HG02970 (cell line): Measurements from ENCODE around the gene CUBN.
A peak's percentile ranks its signal among the peaks of the same experiment; 100 is the strongest.

Source experiments
- ATAC-seq: cut with Tn5 transposase; IDR thresholded peaks from one replicate; pipeline ENCODE4 v1.9.1; 2021; ENCODE audit warnings: mild to moderate bottlenecking, moderate library complexity, moderate number of reproducible peaks; ENCODE audit not compliant: unreplicated experiment, low FRiP score

CUBN gene

DNA sequence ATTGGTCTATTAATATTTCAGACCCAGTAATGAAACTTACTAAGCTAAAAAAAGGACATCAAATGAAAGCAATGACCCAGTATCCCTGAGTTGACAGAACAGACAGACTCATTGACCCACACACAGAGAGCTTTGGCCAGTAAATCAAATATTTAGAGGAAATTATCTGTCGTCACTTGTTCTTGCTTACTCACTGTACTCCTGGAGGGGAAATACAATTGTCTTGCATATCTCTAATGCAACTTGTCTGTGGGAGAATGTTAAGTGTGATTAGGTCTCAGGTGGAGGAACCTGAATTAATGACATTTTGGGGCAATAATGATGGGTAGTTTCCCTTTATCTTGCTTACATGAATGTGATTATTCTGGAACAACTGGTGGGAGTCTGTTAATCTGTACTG lies 80.4 kb downstream of the CUBN start:
- ATAC-seq = no peak

DNA sequence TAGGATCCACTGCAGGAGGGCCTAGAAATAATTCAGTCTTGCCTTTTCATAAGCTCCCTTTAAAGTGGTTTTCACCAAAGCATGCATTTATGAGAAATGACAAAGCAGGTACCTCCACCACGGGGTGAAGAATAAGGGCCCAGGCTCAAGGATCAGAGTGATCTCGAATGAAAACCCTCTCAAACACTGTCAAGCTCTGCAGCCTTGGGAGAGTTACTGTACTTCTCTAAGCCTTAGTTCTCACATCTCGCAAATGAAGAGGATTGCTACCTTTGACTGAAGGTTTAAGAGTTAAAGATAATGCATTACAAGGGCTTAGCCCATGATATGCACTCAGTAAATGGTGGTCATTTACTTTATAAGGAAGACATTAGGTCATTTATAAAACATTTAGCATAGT lies 81.7 kb downstream of the CUBN start:
- no peak for ATAC-seq

DNA sequence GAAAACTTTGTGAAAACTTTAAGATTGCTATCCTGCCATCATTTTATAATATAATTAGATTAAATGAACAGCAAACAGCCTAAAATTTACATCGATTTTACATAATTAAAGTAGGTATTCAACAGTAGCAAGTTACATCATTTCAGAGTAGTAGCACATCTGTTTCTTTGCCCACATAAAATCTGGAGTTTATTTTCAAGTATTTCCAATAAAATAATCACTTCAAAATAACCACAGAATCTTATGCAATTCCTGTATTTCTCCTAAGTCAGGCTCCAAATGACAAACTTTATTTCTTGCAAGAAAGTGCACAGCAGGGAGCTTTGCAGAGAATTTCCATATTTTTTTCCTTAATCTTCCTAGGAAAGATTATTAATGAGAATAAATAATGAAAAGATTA lies 82.6 kb downstream of the CUBN start:
- ATAC-seq = no peak

DNA sequence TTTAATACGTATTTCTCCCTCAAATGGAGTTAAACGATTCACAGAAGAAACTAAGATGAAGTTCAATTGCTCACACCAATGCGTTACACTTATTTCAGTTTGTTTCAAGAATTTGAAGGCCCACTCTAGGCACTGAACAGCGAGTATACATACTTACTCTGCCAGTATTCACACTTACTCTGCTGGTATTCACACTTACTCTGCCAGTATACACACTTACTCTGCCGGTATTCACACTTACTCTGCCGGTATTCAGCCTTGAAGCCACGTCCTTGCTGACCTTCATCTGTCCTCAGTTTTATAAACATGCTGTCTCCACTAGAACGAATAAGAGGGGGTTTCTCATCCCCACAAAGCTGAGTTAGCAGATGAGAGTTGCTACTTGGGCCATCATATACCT lies 86.0 kb downstream of the CUBN start:
- no peak for ATAC-seq

DNA sequence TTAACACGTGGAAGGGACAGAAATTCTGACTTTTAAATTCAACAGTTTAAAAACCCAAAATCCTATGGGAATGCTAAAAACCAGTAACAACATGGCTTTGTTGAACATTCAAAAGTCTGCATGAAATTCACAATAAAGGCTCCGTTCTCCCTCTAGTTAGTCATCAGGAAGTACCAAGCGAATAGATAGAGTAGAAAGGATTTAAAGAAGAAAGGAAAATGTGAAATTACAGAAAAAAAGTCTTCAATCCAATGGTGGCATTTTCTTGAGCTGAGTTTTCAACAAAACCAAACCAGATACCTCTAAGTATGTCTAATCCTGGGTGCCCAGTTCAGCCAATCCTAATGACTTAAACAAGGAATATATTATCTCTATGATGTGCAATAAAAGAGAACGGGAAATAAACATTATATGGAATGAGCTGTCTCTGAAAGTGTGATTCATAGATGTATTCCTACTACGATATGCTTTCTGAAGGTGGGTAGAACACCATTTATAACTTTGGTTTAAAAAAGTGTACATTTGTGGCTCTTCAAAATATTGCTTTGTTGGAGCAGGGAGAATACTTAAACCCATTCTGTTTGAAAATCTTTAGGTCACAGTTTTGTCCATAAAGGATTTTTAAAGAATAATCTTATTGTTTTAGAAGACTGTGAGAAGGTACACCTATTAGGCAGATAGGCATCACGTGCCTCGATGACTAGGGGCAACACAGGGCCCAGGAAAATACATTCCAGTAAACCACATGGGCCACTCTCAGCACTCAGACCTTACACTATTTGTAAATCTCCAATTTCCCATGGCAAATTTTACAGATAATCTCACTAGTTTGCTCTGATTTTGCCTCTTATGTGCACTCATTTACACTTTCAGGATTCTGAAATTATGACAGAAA lies 87.7 kb downstream of the CUBN start:
- ATAC-seq = no peak

DNA sequence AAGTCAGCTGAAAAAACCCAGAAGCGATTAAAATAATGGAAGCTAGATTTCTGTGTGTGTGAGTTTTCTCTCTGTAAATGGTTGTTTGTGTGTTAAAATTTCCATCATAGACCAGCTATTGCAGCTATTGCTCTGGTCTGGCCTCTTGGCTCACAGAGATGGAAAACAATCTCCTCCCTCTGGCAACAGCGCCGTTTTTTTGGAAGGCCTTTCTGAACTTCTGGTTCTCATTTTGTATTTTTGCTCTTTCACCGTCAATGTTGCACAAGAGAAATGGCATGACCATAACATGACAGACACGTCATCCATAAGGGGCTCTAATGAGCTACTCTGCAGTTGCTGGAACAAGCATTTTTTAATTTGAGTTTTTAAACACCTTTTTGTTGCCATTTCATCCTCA lies 91.0 kb downstream of the CUBN start:
- ATAC-seq = no peak

DNA sequence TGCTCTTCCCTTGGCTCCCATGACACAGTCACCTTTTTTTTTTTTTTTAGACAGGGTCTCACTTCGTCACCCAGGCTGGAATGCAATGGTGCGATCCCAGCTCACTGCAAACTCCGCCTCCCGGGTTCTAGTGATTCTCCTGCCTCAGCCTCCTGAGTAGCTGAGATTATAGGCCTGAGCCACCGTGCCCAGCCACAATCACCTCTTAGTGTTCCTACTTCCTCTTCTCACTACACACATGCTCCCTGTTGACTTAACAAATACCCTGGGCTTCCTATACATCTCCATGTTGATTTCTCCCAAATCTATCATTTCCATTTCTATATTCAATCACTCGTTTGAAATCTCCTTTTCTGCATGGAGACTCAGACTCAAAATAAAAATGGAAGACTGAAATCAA lies 91.7 kb downstream of the CUBN start:
- ATAC-seq = no peak

DNA sequence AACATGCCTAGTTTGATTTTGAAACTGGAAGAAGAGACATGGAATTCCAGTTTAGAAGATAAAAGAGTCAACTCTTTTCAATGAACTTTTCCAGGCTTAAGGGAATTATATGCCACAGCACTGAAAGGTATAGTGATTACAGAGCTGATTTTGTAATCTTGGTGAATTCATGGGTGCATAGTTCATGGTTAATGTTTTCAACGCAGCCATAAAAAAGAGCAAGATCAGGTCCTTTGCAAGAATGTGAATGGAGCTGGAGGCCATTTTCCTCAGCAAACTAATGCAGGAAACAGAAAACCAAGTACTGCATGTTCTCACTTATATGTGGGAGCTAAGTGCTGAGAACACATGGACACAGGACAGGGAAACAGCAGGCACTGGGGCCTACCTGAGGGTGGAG lies 94.2 kb downstream of the CUBN start:
- no peak for ATAC-seq

DNA sequence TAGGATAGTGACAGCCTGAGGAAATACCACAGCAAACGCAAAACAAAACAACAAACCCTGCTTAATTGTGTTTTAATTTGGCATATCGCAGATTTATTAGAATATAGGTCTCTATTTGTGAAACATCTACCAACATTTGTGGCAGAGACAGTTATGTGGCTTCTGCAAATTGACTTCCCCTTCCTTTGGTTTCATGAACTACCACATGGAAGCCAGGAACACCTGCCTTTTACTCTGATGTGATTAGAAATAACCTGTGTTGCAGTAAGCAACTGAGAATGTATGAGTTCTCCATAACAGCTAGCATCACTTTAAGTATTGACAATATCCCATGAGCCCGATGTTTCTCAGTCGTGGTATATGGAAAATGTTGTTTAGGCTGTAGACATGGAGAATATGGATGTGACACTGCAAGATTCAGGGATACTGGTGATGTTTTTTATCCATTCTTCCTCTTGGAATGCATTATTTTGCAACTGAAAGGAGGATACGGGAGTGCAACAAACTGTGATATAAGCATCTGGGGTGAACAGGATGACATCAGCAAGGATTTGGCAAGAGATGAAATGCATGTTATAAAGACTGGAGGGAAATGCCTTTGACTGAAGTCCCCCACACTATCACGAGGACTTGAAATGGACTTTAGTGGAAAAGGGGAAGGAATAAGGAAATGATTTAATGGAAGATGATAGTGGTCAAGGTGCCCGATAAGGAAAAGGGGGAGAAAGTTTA lies 95.9 kb downstream of the CUBN start:
- no peak for ATAC-seq

DNA sequence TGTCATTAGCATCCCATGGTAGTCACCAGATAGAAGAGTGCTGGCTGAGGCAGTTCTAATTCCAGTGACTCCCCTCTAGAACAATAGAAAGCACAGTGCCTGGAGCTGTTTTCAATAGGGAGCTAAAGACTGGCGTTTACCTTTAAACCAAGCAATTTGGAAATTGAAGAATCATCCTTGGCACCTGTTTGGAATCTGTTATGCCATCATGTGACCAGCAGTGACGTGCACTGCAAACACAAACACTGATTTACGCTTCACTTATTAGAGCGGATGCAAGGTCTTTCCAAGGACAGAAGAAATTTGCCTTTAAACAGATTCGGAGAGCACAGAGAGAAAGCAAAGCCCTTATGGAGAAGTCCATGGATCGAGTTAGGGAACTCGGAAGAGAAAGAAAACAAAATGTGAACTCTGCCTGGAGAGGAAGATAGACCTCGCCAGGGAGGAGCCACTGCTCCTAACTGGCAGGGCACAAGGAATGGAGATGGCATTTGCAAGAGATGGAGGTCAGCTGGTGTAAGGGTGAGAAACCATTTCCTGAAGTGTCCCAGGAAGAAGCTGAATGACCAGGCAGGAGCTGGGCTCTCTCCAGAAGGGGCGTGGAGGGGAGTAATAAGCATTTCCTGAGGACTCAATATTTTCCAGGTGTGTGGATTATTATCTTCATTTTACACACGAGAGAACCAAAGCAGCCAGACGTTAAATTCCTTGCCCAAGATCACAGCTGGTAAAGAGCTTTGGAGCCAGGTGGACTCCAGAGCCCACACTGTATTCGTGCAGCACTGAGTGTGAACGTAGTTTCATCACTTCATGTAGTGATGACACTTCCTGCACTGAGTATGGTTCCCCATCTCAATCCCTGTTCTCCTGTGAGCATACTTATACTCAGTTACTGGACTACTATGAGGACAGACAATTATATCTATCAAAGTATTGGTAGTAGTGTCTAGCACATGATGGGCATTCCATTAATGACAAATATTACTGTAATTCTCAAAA lies 97.7 kb downstream of the CUBN start:
- no peak for ATAC-seq

DNA sequence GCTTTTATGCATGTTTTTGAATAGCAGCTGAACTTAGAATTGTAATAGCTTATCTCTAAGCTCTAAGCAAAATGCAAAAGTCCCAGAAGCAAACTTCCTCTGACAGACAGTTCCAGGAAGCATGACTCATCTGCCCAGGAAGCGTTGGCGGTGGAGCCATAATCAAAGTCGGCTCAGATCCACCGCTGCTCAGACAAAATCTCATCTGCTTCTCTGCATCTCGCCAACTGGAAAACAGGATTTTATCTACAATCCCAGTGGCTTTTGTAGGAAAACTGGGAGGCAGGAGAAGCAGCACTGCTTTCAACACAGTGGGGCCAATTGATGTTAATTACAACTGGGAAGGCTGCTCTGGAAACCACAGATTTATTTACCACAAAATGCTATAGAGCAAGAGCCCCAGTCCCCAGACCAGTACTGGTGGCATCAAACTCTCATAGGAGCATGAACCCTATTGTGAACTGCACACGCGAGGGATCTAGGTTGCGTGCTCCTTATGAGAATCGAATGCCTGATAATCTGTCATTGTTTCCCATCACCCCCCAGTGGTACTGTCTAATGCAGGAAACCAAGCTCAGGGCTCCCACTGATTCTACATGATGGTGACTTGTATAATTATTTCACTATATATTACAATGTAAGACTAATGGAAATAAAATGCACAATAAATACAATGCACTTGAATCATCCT lies 99.9 kb downstream of the CUBN start:
- ATAC-seq = no peak

DNA sequence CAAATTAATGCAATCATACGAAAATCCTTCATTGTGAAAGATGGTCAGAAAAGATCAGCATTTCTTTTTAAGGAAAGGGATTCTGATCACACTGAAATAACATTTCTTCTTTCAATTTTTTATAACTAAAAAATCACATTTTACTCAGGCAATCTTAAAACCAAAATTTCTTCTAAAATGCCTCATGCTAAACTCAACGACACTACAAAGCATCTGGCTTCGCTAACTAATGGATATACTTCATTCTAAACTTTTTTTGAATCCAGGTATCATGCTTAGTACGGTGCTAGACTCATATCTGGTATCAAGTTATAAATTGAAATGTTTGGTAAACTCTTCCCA lies 100.4 kb downstream of the CUBN start:
- no peak for ATAC-seq

DNA sequence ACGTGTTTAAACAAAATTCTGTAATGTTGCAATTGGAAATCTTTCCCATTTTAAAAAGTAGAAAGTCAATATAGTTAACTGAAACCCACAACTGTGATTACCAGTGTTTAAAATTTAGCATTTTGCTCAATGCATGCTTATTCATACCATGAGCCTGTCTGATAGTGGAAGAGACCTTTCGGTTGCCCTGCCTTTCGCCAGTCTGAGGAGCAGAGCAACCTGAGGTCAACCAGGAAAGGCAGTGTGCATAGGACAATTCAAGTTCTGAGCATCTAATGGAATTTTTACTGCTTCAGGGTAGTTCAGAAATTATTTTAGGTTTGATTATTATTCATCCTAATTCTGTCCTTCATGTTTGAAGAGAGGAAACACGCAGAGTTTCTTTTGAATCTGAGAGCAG lies 100.8 kb downstream of the CUBN start:
- ATAC-seq = no peak

DNA sequence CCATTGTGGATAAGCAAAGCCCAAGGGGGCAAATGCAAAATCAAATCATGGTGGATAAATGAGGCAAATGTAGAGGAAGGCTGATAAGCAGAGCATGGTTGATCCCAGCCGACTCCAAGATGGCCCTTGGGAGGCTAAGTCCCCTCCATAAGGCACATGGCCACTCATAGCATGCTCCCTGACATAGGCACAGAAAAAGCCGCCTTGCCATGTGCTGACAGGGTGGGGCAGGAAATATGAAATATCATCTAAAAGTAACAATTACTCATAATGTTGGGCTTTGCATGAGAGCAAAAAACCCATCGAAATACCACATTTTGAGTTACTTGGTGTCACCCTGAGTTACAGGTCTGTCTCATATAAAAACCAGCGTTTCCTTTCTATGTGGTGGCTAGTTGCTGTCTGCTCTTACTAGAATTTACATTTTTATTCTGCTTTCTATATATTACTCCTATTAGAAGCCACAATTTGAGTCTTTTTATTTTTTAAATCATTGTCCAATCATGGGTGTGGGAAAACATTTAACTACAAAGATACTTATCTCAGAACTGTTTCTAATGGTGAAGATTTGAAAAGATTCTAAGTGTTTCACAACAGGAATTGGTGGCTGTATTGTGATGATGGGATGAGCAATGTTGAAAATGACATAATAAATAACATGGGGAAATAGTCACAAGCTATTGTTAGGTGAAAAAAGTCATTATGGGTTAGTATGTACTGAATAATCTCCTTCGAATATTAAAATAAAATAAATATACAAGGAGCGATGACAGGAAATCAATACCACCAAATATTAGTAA lies 102.7 kb downstream of the CUBN start:
- peak; percentile 36 for ATAC-seq

DNA sequence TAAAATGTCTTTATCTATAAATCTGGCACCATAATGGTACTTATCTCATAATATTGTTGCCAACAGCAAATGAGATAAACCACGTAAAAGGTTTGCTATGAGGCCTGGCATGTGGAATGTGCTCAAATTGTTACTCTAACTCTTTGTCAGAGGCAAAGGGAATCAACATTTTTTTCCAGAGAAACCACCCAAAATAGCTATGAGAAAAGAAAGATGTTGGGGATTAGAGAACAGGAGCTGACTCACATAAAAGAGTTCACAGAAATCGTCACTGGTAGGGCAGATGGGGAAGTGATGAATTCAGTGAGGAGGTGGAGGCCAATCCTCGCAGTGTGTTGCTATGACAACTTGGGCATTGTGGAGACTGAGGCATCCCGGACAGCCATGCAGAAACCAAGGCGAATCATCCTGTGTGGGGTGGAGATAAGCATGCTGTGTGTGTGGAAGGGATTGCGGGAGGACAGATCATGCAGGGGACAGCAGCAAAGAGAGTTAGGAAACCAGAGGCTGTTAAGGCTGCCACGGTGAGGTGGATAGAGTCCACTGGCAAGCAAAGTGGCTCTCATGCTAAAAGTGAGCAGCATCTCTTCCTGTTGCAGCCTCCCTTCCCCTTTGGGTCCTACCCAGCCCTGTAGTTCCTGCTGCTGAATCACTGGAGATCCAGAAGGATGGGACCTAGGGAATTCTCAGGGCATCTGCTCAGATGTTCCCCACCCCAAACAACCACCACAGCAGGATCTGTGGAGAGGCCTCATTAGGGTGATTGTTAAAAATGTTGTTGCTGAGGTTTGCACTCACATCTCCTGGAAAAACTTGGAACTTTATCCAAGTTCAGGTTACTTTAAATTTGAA lies 103.9 kb downstream of the CUBN start:
- no peak for ATAC-seq

DNA sequence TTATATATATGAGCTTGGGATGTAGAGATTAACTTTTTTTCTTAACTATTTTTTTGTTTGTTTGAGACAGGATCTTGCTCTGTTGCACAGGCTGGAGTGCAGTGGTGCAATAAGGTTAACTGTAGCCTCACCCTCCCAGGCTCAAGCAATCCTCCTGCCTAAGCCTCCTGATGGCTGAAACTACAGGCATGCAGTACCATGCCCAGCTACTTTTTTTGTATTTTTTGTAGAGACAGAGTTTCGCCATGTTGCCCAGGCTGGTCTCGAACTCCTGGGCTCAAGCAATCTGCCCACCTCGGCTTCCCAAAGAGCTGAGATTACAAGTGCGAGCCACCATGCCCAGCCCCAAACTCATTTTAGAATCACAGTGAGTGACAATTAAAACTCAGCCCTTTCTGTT lies 105.2 kb downstream of the CUBN start:
- no peak for ATAC-seq

DNA sequence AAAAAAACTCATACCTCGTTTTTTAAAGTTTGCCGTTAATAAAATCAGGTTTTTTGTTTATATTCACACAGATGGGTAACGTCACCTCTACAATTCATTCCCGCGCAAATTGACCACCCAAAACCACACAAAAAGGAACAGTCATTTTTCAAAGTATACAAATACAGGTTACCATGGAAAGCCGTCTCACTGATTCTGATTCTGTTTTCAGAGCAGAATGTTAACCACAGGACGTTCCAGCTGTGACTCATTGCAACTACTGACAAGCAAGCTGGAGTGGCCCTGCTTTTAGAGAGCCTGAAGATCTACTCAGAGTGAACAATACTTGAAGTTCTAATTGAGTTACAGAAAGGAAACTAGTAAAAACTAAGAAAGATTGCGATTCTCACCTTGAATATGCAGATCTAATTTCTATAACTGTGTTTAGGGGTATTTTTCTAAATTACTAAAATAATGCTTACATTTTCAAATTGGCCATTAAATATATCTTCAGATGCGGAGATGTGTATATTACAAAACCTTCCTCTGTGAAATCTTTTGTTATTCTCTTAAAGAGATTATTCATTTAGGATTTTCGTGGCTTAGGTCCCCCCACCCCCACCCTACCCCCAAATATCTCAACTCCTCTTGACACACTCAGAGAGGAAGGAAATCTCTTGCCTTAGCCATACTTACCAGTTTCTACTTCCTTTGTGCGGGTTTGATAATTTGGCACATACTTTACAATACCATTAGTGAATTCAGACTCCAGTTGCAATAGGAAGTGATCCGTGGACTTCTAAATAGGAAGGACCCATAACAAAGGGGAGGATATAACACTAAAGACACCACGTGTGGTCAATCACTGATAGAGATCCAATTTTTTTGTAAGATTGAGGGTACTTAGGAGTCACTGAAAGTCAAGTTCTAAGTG lies 106.0 kb downstream of the CUBN start:
- peak; percentile 89 for ATAC-seq

DNA sequence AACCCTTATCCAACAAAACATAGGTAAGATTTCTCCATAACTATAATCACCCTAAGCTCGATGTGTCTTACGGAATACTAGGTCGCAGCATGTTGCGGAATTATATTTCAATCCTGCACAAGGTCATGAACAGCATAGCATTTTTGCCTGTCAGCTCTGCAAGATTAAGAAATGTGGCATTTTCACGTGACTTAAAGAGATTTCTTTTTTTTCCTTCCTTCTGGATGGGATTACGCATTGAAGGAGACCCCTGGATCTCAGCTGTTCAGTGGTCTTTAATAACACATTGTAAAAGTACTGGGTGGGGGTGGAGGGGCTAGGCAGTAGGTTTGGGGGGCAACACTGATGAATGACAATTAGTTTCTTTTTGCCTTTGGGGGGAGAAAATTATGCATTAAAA lies 106.7 kb downstream of the CUBN start:
- no peak for ATAC-seq
